B cell (primary cell): Measurements from ENCODE around the gene PRKCH.

ENCODE experiments used
- EZH2 ChIP-seq: IDR thresholded peaks from 2 replicates; pipeline ENCODE4 v1.6.1; 2012; ENCODE audit warnings: borderline replicate concordance, low read depth, mild to moderate bottlenecking, moderate library complexity, low read length; ENCODE audit not compliant: insufficient read depth, poor library complexity, severe bottlenecking
- TF ChIP-seq, protein P1 (sequence below): fragments of 200-600 bp; IDR thresholded peaks from one replicate; pipeline ENCODE4 v1.8.0; 2022; ENCODE audit warnings: antibody characterized with exemption, mild to moderate bottlenecking

DNA sequence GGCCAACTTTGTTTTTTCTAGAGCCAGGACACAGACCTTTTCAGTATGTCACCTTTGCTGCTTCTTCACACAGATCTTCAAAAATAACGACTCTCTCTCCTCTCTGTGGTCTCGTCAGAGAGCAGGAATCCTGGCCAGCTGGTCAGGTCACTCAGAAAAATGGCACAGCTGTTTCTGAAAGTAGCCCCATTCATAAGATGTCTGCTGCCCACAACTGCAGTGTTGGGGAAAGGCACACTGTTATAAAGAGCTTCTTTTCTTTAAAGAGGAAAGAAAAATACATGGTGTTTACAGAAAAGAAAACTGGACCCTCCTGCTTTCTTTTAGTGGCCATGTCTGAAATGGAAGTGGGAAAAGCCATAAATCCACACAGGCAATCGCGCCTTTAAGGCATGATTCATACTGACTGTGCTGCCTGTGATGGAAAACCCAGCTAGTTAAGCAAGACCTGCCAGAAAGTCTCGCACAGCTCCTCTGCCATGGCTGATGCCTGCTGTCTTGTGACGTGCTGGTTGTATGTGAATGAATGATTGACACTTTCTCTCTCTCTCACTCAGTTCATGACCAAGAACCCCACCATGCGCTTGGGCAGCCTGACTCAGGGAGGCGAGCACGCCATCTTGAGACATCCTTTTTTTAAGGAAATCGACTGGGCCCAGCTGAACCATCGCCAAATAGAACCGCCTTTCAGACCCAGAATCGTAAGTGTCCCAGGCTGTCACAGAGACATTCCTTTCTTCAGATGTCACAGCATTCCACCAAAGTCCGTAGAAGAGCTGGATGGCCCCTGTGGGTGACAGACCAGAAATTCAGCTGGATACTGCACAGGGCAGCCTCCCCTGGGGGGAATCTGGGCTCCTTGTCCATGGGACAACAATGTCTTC is 226.0 kb downstream of the PRKCH start:
- TF ChIP-seq, protein P1, sequence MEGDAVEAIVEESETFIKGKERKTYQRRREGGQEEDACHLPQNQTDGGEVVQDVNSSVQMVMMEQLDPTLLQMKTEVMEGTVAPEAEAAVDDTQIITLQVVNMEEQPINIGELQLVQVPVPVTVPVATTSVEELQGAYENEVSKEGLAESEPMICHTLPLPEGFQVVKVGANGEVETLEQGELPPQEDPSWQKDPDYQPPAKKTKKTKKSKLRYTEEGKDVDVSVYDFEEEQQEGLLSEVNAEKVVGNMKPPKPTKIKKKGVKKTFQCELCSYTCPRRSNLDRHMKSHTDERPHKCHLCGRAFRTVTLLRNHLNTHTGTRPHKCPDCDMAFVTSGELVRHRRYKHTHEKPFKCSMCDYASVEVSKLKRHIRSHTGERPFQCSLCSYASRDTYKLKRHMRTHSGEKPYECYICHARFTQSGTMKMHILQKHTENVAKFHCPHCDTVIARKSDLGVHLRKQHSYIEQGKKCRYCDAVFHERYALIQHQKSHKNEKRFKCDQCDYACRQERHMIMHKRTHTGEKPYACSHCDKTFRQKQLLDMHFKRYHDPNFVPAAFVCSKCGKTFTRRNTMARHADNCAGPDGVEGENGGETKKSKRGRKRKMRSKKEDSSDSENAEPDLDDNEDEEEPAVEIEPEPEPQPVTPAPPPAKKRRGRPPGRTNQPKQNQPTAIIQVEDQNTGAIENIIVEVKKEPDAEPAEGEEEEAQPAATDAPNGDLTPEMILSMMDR, result no peak
- TF ChIP-seq EZH2, result no peak
